Gastrocnemius medialis (tissue), 4 donors: Measurements from ENCODE around the gene CLP1.

Experiments
- CTCF ChIP-seq, 5 experiments: fragments of 450-650 bp in 3 of 5; fragments of 200-600 bp in 2 of 5; sonication (generic) in 2 of 5; IDR thresholded peaks in 4 of 5; conservative IDR thresholded peaks in 1 of 5; 1 replicate in 4 of 5; 2 replicates in 1 of 5; pipeline ENCODE4 v1.5.1; 2016 to 2019; ENCODE audit warnings: antibody characterized with exemption in 5 of 5, mild to moderate bottlenecking in 3 of 5, moderate library complexity in 3 of 5
- POLR2A ChIP-seq, 2 donors: fragments of 450-650 bp; IDR thresholded peaks; one replicate each; pipeline ENCODE4 v1.6.1; 2017; ENCODE audit warnings: antibody characterized with exemption in 2 of 2, mild to moderate bottlenecking in 2 of 2, moderate library complexity in 2 of 2

GRCh38 chr11:57610170-57610569 is 47.4 kb upstream of the CLP1 start:
- TF ChIP-seq CTCF (IDR thresholded peaks at IDR 0.05 in 4 of 5, conservative IDR thresholded peaks at IDR 0.05 in 1 of 5): no peak
- no peak for TF ChIP-seq POLR2A (IDR thresholded peaks at IDR 0.05)
